K562 (cell line): ENCODE results near the gene CD82.
"Not testable (repeated sequence)": the region's sequence is repeated elsewhere in the genome, so short reads cannot be mapped to it uniquely, and the experiment has no call there.

Source experiments
- CTCF ChIP-seq, 3 experiments: IDR thresholded peaks in 2 of 3; conservative IDR thresholded peaks in 1 of 3; 2 replicates each; pipeline ENCODE4 v1.5.1; 2011 to 2012; ENCODE audit warnings: low read length in 3 of 3, mild to moderate bottlenecking in 3 of 3, control low read depth in 2 of 3, improper control_type of control experiment in 1 of 3, inconsistent platforms in 1 of 3, low read depth in 1 of 3, mixed read lengths in 1 of 3, moderate library complexity in 1 of 3; ENCODE audit not compliant: insufficient read depth in 2 of 3
- E2F6 ChIP-seq, 2 experiments: IDR thresholded peaks; 2 replicates each; pipeline ENCODE4 v1.6.1; 2011; ENCODE audit warnings: borderline replicate concordance in 1 of 2, control low read depth in 1 of 2, low read depth in 1 of 2, low read length in 1 of 2, mild to moderate bottlenecking in 1 of 2, mixed read lengths in 1 of 2, moderate library complexity in 1 of 2; ENCODE audit not compliant: insufficient read depth in 1 of 2, insufficient read length in 1 of 2, poor library complexity in 1 of 2, severe bottlenecking in 1 of 2; ENCODE audit errors: extremely low read depth in 1 of 2
- EZH2 ChIP-seq: IDR thresholded peaks from 2 replicates; pipeline ENCODE4 v1.6.1; 2012; ENCODE audit warnings: low read depth, mild to moderate bottlenecking, inconsistent platforms, low read length, borderline replicate concordance
- KDM1A ChIP-seq, 2 experiments: fragments of 450-650 bp; IDR thresholded peaks; 2 replicates each; pipeline ENCODE4 v1.6.1; 2016; ENCODE audit warnings: mild to moderate bottlenecking in 2 of 2
- MAX ChIP-seq: sonication (generic); formaldehyde crosslinking; IDR thresholded peaks from 2 replicates; pipeline ENCODE4 v1.9.0; 2022; ENCODE audit warnings: mild to moderate bottlenecking, missing genetic modification reagents
- PCBP1 ChIP-seq: fragments of 200-400 bp; formaldehyde crosslinking; IDR thresholded peaks from 2 replicates; pipeline ENCODE4 v1.6.1; 2018; ENCODE audit warnings: mild to moderate bottlenecking, low read depth, low read length; ENCODE audit not compliant: poor library complexity, severe bottlenecking
- POLR2A ChIP-seq: fragments of 450-650 bp; conservative IDR thresholded peaks from 2 replicates; pipeline ENCODE4 v1.6.1; 2016
- PURB ChIP-seq: sonication (generic); formaldehyde crosslinking; IDR thresholded peaks from 2 replicates; pipeline ENCODE4 v1.9.0; 2021; ENCODE audit warnings: low read depth, mild to moderate bottlenecking, missing genetic modification reagents
- RBM14 ChIP-seq: fragments of 200-400 bp; formaldehyde crosslinking; IDR thresholded peaks from 2 replicates; pipeline ENCODE4 v1.6.1; 2018; ENCODE audit warnings: low read depth, mild to moderate bottlenecking, low read length, moderate library complexity, borderline replicate concordance; ENCODE audit not compliant: insufficient read depth
- SMAD1 ChIP-seq: fragments of 150-350 bp; IDR thresholded peaks from 2 replicates; pipeline ENCODE4 v1.6.1; 2014; ENCODE audit warnings: low read length, low read depth; ENCODE audit not compliant: partially characterized antibody
- ZNF12 ChIP-seq: sonication (generic); formaldehyde crosslinking; IDR thresholded peaks from 2 replicates; pipeline ENCODE4 v1.4.0; 2020; ENCODE audit warnings: mild to moderate bottlenecking, missing genetic modification reagents

- not testable (repeated sequence) for TF ChIP-seq RBM14; MAX (CRISPR knock-in tag); CTCF (IDR thresholded peaks at IDR 0.05 in 2 of 3, conservative IDR thresholded peaks at IDR 0.05 in 1 of 3; ENCODE audit: insufficient read depth in 2 of 3, low read depth in 1 of 3, low read length in 3 of 3); E2F6 (IDR thresholded peaks at IDR 0.05; ENCODE audit: borderline replicate concordance in 1 of 2, extremely low read depth in 1 of 2, insufficient read depth in 1 of 2, insufficient read length in 1 of 2, low read depth in 1 of 2, low read length in 1 of 2, poor library complexity in 1 of 2, severe bottlenecking in 1 of 2); PURB (CRISPR knock-in tag); ZNF12 (CRISPR knock-in tag); PCBP1; EZH2; SMAD1; KDM1A (IDR thresholded peaks at IDR 0.05); POLR2A
Measured at GRCh38 chr11:44559940-44560300, 5.5 kb upstream of the CD82 start.
